GOT3 (cell line): Measurements from ENCODE around the gene ANKS1A.

Experiments
- DNase-seq: peaks from one replicate; lab custom pipeline; 2025; ENCODE audit warnings: mixed read lengths; lab: John Stamatoyannopoulos, UW

ANKS1A gene

DNA sequence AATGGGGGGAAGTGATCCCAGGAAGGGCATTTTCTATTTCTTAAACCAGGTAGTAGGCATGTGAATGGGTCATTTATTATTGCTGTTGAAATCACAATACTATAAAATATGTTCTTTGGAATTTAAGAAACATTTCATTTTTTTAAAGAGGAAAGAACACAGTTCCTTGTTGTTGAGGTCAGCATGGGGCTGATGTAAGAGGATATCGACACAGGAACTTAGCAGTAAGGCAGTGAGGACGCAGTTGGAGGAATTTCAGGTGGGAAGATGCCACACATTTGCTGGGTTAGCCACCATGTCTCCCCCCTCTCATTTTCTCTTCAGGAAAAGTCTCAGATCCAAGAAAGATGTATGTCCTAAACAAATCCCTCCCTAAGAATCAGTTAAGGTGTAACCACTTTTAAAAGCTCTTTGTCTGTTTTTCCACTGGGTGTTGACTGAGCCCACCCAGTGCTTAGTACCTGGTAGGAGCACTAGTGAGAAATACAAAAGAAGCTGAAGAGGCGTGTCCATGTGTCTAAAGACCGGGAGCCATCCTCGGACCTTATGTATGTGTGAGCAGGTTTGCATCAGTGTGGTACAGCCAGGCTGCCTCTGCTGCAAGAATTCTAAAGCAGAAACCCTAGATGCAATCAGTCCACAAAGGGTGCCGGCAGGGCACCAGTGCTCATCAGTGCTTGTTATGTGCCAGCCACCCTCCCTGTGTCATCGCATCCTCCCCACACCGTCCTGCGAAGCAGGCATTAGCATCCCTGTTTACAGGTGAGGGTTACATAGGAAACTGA, 153.2 kb downstream of the ANKS1A start:
- DNase-seq: no peak

DNA sequence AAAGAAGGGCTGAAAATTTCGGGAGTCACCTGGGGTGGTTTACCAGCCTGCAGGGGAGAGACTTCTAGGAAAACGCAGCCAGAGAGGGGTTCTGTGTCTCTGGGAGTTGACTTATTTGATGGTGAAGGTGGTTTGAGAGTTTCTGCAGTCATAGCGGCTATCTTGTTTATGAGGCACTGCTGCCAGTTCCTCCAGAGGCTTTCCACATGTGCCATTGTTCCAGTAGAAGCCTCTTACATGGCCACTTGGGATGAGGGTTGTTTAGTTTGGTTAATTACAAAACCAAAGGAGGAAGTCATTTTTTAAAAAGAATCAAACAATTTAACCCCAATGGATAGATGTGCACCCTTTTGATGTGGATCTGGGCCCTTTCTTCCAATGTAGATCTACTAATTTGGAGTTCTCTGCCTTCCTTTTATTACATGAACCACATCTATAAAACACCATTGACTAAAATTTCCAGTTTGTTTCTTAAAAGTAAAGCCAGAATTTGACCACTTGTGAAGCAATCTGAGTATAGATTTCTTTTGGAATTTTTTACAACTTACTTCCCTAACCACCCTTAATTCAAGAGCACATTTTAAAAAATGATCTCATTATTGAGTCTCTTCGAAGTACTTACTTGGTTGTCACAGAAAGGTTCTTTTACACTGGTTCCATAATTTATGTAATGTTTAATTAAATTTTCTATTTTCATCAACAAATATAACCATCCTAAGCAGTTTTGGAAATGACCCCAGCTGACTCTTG, 154.5 kb downstream of the ANKS1A start:
- DNase-seq: no peak

DNA sequence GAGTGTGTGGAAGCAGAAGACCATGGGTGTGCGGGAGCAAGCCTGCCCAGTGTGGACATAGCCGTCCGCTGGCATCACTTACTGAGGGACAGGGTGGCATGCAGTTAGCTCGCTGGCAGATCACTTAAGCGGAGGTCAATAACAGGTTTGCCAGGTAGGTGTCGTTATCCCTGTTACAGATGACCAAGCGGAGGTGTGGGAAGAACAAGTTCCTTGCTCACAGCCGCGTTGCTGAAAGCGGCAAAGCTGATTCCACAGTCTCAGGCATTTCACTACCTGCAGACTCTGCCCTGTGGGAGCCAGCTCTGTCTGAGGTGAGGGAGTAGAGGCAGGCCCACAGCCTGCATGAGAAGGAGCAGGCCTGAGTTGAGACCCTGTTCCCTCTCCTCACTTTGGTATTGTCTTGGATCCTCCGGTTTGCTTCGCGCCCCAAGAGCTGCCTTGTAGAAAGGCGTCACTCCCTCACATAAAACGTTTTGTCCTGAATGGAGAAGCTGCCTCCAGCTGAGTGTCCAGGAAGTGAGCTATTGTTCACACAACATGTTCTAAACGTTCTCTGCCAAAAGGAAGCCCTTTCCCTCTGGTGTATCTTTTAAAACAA, 155.2 kb downstream of the ANKS1A start:
- DNase-seq: no peak

DNA sequence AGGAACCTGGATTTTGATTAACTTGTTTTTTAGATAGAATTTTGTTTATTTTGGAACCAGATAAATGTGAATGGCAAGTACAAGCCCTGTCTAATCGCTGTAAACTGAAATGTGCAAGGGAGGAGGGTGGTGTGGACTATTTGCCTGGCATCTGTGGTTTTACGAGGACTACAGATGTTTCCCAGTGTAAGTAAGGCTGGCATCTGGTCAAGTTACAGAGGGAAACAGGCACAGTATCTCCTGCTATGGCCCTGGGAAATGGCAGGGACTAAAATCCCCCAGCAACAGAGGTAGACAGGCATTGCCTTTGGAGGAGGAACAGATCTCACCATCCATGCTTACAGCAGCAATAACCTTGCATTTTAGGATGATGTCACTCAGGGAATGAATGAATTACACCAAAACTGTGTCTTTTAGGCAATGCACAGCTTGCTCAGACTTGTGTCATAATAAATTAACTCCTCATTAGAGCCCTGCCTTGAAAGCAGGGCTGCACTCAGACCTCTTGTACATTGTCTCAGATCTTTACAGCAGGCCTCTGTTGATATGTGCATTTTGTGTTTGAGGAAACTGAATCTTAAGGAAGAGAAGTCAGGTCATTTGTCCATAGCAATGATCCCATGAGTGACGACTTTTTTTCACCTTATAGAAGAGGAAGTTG, 155.8 kb downstream of the ANKS1A start:
- DNase-seq: no peak

DNA sequence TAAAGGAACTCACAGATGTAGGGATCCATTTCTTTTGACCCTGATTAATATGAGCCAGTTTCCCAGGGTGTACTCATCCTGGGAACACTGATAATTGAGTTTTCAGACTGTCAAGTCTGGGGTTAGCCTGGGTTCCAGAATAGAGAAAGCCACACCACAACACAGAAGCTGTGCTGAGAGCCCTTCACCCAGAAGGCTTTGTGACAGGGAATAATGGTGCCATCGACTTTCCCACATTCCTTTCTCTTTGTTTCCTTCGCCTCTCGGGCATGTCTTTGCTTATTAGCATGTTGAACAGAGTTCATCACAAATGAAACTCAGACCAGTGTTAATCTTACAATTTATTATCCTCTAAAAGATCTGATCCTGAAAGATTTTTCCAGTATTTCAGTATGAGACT, 157.0 kb downstream of the ANKS1A start:
- DNase-seq: no peak

DNA sequence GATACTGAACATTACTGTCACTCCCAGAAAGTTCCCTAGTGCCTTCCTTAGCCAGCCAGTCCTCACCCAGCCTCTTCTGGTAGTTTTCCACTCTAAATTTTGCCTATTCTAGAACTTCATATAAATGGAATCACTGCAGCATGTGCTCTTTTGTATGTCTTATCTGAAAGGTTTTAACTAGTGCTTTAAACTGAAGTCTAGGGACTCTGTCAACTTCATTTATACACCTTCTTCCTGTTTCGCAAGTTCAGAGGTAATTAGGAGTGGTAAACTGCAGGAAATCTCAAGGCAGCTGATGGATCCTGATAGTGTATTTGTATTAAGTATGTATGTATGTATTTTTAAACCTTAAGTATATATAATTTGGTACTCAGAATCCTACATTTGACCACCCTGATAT, 157.8 kb downstream of the ANKS1A start:
- DNase-seq: no peak

DNA sequence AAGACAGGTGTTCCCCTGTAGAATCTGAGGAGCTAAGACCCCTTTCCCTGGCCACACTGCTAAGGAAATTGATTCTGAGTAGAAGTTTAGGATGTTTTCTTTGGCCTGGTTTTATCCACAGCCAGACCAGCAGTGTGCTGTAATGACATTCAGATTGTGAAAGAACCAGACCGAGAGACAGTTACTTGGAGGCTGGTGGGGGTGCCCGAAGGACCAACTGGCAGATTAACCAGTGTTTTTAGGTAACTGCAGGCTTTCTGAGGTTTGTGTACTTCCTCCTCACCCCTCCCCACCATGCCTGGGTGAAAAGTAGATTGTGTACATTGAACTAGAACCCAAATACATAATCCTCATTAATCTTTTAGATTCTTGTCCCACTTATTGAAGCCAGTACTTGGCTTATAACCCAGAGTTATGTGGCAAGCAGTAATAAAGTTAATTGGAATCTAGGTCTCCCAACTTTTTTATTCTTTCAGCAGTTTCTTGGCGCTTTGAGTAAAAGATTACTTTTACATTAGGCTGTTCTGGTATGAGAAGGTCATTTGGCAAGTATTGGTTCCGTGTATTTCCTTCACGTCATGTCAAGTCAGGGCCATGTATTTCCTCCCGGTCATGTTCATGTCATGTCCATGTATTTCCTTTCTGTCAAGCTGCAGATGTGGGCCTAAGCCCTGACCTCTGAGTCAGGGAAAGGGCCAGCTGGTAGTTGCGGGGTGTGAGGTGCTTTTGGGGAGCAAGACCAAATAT, 158.4 kb downstream of the ANKS1A start:
- DNase-seq: no peak

DNA sequence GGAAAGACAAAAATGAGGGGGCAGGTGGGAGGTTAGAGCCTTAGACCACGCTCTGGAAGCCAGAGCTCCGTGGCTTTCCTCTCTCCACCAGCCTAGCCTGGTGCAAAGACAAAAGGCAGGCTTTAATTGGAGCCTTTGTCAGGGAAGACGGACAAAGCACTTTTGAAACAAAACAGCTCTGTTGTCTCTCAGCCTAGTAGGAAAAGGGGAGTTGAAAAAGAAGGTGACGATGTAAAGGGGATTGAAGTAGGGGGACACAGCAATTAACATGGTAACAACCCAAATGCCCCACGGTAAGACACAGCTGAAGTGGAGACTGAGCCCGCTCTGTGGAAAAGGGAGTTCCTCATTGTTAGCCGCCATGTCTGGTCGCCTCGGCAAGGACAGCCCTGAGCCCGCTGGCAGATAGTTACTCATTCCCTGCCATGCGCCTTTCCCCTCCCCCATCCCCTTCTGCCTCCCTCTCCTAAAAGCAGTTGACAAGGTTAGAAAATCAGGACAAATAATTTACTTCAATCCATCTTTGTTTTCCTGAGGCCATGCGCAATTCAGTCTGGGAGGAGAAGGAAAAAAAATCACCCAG, 159.1 kb downstream of the ANKS1A start:
- DNase-seq: no peak

DNA sequence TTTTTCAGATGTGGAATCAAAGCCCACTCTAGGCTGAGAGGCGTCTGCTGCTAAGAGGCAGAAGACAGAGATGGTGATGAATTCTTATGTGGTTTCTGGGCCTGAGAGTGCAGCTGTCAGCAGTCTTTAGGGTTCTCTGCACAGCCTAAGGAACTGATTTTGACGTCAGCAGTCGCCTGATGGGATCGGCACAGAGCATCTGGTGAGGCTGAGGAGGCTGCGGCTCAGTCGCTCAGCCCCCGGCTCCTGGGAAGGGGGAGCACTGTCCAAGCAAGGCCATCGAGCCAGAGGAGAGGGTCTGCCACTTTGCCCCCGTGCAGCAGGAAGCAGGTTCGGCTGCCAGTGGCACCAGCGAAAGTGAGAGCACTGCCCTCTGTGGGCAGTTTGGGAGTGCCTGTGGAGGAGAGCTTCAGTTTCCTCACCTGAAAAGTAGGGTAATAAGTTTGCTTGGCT, 159.6 kb downstream of the ANKS1A start:
- no peak for DNase-seq

DNA sequence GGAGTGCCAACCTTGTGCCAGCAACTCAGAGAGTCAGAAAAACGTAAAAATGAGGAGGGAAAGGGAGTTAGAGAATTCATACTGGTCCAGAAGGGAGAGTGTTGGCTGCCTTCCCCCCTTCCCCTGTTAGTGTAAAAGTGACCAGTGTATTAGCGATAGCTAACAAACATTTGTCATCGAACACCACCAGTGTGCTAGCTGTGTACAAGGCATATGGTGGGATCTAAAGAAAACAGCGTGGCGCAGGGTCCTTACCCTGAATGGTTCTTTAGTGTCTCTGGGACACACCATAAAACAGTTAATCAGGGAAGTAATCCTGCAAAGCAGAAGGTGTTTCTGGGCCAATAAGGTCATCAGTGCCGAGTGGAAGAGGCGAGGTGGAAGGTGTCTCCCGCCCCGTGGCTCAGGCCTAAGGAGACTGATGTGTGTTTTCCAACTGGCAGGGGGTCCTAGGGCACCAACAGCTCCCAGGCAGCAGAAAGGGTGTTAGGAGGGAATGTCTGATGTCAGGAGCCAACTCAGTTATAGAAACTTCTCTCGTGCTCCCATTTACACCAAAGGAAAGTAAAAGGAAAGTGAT, 160.2 kb downstream of the ANKS1A start:
- DNase-seq: no peak

DNA sequence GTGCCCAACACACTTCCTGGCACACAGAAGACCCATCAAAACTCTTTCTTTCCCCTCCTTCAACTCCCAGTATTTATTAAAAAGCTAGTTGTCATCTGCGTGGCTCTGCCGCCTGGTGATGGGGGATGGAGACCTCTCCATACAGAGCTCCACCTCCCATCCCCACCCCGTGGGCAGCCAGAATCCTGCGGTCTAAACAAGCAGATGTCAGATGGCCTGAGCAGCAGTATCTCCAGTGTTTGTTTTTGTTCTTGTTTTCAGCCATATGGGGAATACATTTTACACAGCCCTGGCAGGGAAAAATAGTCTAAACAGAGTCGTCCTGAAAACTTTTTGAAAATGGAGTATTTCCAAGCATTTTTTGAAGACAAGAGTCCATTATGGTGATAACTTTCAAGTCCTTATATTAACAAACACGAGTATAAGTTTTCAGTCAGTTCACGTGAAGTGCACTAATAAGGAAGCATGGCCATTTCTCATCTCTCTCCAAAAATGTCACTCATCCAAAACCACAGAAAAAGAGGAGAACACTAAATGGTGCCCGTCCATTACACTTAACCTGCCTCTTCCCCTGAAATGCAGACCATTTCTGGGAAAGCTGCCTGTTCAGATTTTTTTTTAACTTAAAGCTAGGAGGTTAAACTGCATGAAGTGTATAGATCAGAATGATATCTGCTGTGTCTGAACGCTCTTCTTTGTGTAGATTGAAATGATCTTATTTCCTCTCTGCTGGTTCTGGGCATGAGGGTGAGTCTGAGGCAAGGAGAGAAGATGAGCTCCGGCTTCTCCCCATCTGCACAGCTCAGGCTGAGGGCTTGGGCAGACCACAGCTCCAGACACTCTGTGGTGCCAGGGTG, 161.1 kb downstream of the ANKS1A start:
- DNase-seq: no peak

DNA sequence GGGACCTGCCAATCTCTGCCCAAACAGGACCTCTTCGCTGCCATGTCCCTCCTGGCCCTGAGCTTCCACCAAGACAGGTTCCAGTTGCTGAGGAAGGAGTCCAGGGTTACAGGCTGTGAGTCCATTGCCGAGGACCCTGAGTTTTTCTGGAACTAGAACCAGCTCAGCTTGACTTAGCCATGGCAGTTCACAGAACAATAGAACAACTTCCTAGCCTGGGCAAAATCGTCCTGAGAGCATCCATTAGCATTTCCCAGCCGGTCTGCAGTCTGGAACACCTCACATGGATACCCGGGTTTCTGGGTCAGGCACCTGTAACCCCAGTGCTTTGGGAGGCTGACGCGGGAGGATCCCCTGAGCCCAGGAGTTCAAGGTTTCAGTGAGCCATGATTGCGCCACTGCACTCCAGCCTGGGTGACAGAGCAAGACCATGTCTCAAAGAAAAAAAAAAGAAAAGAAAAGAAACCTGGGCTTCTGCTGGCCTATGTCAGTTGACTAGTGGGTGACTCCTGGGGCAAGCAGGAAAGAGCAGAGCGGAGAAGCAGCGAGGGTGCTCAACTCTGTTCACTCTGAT, 161.8 kb downstream of the ANKS1A start:
- DNase-seq: no peak

DNA sequence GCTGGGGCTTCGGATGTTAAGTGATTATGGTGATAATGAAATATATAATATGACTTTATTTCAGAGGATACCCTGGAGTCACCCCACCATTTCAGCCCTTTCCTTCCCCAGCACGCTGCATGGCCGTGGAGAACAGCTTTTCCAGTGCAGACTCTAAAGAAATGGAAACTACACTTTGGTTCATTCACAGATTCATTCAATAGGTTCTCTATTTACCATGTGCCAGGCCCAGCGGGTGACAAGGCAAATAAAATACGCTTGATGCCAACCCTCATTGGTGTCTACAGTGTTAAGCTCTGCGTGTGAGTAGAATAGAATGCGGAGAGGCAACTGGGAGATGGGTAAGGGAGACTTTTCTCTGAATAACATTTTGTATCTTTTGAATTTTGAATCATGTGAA, 162.3 kb downstream of the ANKS1A start:
- DNase-seq: no peak

DNA sequence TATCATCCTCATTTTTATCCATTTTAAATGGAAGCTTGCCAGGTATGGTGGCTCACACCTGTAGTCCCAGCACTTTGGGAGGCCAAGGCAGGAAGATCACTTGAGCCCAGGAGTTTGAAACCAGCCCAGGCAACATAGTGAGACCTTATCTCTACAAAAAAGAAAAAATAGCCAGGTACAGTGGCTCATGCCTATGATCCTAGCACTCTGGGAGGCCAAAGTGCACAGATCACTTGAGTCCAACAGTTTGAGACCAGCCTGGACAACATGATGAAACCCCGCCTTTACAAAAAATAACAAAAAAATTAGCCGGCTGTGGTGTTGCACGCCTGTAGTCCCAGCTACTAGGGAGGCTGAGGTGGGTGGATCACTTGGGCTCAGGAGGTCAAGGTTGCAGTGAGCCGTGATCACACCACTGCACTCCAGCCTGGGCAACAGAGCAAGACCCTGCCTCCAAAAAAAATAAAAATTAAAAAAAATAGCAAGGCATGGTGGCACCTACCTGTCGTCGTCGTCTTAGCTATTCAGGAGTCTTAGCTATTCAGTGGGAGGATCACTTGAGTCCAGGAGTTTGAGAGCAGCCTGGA, 163.0 kb downstream of the ANKS1A start:
- no peak for DNase-seq

DNA sequence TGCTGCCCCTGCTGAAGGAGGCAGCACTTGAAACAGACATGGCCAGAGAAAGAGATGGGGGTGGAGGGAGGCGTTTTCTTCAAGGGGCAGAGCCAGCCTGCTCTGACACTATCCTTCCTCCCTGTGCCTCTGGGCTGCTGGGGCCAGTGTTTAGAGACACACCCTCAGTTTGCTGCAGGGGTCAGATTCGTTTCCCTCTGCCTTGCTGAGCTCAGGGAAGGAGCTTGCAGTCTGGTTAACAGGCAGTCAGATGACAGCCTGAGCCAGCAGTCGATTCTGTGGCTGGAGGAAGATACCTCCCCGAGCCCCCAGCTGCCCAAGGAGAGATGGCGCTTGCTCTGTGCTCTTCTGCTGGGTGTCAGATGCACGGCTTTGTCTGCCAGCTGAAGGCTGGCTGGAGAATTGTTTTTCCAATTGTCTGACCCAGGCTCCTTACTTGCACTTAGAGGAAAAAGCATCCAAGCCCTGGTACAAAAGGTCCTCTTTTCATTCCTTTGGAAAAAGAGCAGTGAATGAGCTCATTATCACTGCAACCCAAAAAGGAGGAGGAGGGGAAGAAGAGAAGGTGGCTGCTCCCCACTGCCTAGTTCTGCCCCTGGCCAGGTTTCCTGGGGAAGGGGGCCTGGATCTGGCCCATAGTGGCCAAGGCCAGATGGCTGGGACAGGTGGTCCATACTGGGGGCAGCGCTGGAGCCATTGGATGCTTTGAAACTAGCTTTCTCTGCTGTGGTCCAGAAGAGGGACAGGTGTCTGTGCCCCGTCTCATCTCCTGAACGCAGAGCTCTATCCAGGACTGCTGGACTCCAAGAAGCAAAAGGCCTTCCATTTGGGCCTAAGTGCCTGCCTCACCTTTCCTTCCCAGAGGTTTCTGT, 163.9 kb downstream of the ANKS1A start:
- DNase-seq: no peak

DNA sequence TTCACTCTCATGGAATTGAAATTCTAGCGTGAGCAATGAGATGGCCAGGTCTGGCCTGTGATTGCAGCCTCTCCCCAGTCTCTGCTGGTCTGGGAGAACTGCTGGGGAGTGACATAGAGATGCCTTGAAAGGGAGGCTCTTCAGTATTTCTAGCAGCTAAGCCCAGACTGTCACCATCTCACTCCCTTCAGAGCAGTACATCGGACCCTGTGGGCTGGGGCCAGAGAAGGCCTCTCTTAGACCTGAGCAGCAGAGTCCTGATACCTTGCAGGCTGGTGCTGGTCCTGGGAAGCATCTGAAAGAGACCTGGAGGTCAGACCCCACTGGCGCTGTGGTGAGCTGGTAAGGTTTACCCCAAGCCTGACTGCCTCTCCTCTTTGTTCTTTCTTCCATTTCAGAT, 164.6 kb downstream of the ANKS1A start:
- no peak for DNase-seq

DNA sequence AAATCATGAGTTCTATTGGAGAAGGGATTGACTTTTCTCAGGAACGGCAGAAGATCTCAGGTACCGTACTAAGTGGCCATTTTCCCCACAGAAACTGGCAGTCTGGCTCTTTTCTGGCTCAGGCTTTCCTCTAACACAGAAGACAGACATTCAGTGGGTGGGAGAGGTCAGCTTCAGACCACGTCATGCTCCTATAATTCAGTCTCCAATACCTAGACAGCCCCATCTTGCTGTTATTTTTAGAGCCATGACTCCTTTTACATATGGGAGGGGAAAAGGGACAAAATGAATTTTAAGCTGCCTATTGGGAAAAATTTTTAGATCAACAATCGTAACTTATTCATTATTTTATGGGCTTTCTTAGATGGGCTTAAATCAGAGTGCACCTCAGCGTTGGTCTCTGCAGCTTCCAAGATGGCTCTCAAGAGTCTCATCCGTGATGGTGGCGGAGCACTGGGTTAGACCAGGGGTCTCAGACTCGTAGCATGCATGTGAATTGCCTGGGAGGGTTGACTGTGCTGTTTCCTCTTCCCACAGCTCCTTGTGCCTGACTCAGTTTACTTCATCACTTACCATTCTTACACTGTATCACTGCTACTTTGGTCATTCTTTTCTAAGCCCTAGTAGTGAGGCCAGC, 165.2 kb downstream of the ANKS1A start:
- no peak for DNase-seq

DNA sequence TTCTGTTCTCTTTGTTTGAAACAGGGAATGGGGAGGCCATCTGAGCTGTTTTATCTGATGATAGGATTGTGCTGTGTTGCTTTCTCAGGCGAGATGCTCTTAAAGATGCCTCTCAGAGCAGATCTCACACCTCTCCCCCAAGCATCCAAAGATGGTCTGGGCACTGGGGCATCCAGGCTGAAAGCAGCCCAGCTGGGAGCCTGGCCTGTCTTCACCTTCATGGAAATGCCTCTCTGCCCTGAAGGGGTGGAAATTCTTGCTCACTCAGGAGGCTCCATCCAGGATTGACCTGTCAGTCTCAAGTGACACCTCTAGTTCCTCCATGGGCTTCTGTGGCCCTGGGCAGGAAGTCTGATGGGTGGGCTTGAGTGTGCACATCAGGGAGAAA, 165.7 kb downstream of the ANKS1A start:
- no peak for DNase-seq
